OCI-LY1 (cell line): ENCODE data around the gene AXDND1.

Experiments
- CTCF ChIP-seq: fragments of 200-600 bp; sonication (generic), shearing (Covaris generic); IDR thresholded peaks from 2 replicates; pipeline ENCODE4 v1.5.1; 2017; ENCODE audit warnings: mild to moderate bottlenecking, antibody characterized with exemption, low read length, moderate library complexity, mixed read lengths
- EZH2 ChIP-seq: fragments of 200-600 bp; sonication (generic), shearing (Covaris generic); IDR thresholded peaks from 2 replicates; pipeline ENCODE4 v1.8.0; 2017; ENCODE audit warnings: borderline replicate concordance, mixed run types, mild to moderate bottlenecking, antibody characterized with exemption, low read length, moderate library complexity, mixed read lengths

- no peak for TF ChIP-seq CTCF
- no peak for TF ChIP-seq EZH2
Observed at GRCh38 chr1:179445593-179445992, 79.8 kb downstream of the AXDND1 start.
